GM21515 (cell line): ENCODE results near the gene GBX1.

Experiments used
- ATAC-seq: cut with Tn5 transposase; IDR thresholded peaks from one replicate; pipeline ENCODE4 v1.9.1; 2021; ENCODE audit not compliant: unreplicated experiment

Gene GBX1

GRCh38 chr7:151194188-151194587, 26.7 kb upstream of the GBX1 start:
- ATAC-seq, result no peak

GRCh38 chr7:151193203-151193978, 25.9 kb upstream of the GBX1 start:
- no peak for ATAC-seq

DNA sequence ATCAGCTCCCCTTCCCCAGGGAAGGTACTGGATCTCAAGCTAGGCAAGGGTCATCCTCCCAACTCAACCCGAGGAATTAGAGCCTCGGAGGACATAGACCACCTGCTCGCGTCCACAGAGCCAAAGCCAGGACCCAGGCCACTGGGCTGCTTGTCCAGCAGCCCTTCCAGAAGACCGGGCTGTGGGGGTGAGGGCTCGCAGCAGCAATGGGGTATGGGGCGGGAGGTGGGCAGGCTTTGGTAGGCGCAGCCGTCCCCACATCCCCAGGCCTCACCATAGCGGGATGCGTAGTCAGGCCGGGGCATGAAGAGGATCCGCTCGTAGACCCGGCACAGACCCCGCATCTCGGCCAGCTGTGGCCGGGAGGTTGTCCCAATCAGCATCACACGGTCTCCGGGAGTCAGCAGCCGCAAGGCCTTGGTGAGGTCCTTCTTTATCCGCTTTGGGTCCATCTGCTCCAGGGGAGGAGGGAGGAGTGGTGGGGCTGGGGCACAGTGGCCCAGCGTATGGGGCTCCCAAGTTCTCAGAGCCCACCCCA, 24.6 kb upstream of the GBX1 start:
- ATAC-seq, result no peak

- ATAC-seq, result no peak
These were observed 24.1 kb upstream of the GBX1 start for GRCh38 chr7:151191544-151191943.

GRCh38 chr7:151189038-151189437, 21.5 kb upstream of the GBX1 start:
- ATAC-seq, result no peak

DNA sequence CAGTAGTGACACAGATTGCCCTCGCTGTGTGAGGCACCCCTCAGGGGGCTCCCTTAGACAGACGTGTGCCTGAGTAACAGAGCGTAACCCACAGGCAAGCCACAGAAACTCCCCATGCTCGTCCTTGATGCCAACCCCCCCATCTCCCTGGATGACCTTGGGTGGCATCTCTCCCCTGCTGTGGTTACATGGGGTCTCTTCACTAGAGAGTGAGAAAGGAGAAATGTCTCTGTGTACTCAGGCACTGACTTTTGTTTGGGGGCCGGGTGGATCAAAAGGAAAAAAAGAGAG, 20.7 kb upstream of the GBX1 start:
- no peak for ATAC-seq

DNA sequence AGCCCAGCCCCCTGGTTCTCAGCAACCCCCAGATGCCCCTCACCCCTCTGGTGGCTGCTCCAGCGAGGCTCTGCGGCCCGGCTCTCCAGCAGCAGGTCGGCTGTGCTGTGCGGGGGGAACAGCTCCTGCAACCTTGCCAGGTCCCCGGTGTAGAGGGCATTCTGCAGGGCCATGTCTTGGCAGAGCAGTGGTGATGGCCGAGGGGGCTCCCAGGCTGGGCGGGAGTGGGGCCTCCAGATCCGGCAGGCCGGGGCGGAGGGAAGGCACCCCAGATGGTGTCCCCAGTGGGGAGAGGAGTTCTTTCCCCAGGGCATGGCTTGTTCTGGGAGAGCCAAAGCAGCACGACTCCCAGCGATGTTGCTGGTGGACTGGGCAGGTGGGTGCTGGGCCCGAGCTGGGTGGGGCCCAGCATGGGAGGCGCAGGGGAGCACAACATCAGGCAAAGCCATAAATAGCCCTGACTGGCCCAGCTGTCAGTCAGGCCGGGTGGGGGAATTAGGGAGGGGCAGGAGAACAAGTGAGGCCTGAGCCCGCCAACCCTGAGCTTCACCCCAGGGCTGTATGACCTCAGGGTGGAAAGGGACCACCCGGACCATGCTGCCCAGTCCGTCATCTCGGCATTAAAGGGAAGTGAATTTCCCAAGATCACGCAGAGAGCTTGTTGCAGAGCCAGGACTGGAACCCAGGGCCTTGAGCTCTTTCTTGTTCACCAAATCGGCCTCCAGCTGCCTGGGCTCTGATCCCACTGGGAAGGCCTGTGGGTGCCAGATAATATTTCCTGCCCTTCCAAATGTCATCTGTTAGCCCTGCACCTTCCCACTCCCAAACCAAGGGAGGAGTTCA, 20.1 kb upstream of the GBX1 start:
- ATAC-seq, result no peak

- no peak for ATAC-seq
These were observed 19.3 kb upstream of the GBX1 start, which contains the start of gene ASB10 for GRCh38 chr7:151186640-151187408. Gene ASB10, minus strand, starts transcription at chr7:151187250. Its CDS starts 120 bp downstream, at chr7:151187130.

DNA sequence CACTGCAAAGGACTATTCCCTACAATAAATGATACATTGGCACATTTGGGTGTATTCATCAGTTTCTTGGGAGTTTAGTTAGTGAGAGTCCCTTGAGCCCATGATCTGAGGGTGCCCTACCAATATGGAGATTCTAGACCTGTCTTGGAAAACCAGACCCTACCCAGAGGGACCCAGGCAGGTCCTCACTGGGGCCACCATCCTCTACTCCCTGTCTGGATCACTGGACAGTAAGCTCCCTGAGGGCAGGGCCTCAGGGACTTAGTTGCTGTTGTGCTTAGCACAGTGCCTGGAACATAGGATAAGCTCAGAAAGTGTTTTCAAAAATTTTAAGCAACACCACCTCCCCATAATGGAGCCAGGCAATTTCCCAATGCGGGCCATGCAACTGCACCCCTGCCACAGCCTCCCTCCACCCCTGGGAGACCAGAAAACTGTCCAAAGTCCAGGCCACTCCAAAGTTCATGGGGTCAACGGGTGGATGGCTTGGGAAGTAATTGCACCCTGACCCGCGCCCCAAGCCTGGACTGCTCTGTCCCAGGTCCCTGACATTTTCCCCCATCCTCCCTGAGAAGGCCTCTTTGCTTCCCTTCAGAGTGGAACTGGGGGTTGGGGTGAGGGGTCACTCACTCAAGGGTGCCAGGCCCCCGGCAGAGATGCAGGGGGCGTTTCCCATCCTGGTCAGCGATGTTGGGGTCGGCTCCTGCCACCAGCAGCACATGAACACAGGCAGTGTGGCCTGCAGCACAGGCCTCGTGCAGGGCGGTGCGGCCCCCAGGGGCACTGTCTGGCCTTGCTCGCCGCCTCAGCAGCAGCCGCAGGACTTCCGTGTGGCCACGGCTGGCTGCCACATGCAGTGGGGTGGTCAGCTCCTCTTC, 18.5 kb upstream of the GBX1 start:
- ATAC-seq, result no peak

DNA sequence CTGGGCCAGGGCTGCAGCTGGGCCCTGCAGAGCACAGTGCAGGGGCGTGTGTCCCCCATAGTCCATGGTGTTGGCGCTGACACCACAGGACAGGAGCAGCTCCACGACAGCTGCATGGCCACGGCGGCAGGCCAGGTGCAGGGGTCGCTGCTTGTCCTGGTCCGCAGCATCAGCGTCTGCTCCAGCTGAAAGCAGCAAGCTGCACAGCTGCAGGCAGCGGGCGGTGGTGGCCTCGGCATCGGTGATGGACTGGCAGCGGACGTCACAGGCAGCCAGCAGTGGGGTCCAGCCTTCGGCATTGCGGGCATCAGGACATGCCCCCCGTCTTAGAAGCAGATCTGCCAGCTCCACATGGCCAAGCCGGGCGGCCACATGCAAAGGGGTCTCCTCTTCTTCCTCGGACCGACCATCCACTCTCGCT, 13.5 kb upstream of the GBX1 start:
- ATAC-seq, result no peak

GRCh38 chr7:151179946-151180345, 12.5 kb upstream of the GBX1 start:
- ATAC-seq, result no peak

DNA sequence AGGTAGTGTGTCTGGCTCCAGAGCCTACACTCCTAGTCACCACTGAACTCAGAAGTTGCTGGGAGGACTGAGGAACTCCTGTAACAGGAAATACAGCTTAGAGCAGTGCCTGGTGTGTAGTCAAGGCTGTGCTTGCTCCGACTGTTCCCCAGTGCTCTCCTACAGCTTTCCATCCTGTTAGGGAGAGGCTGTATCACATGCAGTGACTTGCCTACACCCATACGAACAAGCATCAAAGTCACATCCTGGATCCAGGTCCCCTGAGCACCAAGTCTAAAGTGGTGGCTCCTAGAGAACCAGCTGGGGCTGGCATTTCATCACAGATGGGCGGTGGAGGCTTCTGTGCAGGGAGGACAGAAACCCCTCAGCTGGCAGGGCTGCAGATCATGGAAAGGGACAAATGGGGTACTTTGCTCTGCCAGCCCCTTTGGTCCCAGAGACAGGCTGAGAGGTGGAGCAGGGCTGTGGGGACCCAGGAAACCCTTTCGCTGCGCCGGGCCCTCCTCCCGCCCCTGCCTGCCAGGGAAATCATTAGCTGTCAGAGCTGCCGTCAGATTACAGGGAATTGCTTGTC, 11.9 kb upstream of the GBX1 start:
- no peak for ATAC-seq

GRCh38 chr7:151178831-151179230, 11.3 kb upstream of the GBX1 start:
- ATAC-seq, result no peak

DNA sequence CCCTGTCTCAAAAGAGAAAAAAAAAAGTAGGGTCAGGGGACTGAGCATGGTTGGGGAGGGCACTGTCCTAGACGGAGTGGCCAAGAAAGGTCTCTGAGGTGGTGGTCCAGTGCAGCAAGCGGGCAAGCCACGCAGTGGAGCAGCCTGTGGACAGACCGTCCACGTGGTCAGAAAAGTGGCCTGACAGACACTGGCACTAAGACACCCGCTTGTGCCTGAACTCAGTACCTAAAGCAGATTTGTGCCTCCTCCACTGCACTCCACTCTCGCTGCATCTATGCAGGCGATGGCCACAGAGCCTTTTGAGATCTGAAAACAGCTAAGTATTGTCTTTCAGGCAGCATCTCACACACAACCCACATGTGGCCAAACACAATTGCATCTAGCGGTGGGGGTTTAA, 10.7 kb upstream of the GBX1 start:
- ATAC-seq, result no peak

- ATAC-seq, result no peak
These were observed 9.8 kb upstream of the GBX1 start for GRCh38 chr7:151177310-151177709.

DNA sequence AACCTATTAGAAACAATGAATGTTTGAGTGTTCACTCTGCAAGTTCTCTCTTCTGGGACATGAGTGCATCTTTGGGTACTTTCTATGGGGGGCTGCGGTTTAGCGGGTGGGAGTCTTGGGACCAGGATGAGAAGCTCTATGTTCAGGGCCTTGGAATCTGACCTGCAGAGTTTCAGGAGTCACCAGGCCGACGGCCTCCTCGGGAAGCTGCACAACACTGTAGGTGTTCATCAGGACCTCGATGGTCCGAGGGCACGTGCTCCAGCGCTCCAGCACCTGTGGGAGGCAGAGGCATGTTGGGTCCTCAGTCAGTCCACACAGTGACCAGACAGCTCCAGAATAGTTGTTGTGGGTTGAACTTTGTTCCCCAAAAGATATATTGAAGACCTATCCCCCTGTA, 8.9 kb upstream of the GBX1 start:
- ATAC-seq, result no peak

DNA sequence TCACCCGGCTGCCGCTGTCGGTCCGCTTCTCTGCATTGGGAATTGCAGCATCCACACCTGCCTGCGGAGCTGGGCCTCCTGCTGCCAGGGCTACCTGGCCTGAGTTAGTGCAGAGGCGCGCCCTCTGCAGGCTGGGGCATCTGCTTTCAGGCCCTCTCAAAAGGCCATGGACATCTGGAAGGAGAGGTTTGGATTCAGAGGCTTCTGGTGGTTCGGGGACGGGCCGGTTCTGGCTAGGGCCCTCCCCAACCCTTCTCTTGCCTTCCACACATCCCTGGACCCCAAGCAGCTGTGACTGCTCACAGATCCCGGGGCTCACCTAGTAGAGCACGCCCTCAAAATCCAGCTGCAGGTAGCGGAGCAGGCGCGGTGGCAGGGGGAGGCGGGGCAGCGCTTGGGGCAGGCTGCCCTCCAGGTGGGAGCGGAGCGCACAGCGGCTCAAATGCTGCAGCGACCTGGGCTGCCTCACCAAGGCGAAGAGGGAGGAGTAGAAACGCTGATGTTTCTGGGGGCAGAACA, 8.4 kb upstream of the GBX1 start:
- ATAC-seq, result no peak

DNA sequence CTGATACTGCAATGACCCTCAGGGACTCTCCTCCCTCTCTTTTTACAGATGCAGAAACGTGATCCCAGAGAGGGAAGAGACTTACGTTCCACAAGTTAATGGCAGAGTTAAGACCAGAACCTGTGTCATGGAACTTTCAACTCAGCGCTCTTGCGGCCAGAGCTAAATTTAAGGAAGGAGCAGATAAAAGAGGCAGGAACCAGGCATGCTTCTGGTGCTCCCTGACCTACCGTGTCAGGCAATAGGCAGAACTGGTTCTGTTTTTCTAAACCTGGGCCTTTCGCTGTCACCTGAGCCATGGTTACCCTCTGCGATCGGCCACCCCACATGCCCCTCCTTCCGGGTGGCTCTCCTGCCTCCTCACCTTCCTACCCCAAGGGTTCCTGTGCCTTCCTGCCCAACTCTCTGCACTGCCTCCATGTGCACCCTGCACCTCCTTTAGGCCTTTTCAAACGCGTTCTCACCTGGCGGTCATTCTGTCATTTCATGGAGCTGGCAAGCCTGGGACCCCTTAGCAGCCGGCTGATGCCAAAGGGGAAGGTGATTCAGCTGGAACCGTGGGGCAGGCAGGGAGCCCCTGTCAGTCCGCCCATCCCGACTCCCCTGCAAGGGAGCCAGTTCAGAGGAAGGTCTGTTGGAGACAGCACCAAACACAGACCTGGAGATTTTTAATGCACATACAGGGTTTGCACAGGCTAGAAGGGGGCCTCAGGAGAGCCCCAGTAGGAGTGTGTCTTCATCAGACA, 7.7 kb upstream of the GBX1 start:
- ATAC-seq, result no peak
